ENCODE data around the gene TGFBRAP1.

- TF ChIP-seq POLR2A (IDR thresholded peaks at IDR 0.05; ENCODE audit: low read length) (no peak), GATA1 (IDR thresholded peaks at IDR 0.05; ENCODE audit: low read depth, low read length) (no peak)
These were observed 38.4 kb downstream of the TGFBRAP1 start for GRCh38 chr2:105290981-105291660.

Measured in erythroblast (primary cell).